Kidney capillary endothelial cell (primary cell): Measurements from ENCODE around the gene COL2A1.

Source experiments
- DNase-seq: peaks from one replicate; pipeline ENCODE4 v3.0.0-alpha.2; 2018; ENCODE audit warnings: low spot score

The COL2A1 gene

DNA sequence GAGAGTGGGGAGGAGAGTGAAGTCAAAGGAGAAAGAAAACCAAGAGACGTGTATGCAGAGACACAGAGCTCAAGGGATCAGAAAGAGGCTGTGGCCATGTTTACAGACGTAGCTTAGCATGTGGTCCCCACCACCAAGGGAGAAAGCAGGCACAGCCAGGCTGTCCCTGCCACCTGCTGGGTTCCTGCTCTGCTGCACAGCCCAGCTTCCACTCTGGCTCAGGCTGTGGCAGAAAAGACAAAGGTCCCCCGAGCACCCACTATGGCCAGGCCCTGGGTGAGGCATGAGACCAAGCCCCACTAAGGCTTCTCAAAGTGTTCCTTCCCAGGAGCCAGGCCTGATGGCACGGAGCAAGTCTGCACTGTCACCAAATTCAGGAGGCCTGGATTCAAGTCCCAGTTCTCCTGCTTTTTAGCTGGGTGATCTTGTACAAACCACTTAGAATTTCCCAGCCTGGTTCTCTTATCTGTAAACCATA is 25.9 kb upstream of the COL2A1 start:
- DNase-seq: no peak

DNA sequence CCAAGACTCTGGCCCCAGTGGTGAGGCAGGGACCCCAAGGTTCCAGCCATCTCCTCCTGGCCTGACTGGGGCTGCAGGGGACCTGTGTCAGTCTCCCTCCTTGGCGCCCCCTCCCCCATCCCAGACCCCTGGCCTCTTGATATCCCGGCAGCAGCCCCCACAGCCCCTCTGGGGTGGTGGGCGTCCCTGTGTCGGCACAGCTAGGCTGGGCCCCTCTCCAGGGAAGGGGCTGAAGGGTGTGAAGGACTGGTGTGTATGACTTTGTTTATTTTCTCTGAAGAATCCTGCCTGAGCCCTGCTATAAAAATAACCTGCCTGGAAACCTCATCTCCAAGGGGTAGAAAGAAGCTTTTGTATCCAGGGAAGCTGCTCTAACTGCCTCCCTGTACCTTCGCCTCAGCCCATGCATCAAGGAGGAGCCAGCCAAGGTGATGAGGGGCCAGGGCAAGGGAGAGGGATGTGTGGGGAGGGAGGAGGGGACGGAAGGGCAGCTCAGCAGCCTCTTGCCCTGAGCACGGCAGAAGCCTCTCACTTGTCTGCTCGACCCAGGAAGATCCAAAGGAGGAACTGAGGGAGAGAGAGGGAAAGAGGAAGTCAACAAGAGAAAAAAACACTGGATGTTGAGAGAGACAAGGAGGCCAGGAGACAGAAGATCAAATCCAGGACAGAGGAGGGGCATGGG is 25.4 kb upstream of the COL2A1 start:
- DNase-seq: no peak

DNA sequence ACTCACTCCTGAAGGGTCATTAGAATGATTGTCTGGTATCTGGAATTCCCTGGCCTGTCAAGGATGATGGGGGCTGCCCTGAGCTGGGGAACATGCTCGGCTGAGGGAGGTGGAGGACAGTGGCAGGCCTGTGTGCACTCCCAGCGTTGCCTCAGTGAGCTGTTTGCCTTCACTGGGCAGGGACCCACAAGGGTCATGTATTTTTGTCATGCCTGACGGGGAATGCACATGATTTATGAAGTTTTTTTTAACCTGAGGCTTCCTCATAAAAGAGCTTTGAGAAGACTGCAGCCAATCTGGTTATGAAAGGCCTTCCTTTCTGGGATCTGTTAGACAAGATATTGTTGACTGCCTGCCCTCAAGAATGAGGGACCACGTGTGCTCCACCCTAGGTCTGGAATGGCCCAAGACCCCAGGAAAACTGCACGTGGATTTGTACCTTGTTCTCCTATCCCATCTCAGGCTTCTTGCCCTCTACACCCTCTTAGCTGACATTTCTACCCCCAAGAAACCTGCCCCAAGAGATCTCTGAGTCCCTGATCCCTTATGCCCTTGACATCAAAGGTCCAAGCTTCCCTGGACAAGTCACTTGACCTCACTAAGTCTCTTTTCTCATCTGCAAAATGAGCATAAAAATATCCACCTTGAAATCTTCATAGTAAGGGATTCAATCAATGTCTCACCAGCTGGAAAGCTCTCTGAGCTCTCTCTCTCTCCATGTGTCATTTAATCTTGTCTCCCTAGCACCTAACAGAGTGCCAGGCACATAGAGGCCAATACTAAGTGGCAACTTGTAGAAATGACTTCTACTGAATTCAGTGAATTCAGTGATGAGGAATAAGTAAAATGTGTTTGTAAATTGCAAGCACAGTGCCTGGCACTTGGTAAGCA is 24.5 kb upstream of the COL2A1 start:
- DNase-seq: no peak

DNA sequence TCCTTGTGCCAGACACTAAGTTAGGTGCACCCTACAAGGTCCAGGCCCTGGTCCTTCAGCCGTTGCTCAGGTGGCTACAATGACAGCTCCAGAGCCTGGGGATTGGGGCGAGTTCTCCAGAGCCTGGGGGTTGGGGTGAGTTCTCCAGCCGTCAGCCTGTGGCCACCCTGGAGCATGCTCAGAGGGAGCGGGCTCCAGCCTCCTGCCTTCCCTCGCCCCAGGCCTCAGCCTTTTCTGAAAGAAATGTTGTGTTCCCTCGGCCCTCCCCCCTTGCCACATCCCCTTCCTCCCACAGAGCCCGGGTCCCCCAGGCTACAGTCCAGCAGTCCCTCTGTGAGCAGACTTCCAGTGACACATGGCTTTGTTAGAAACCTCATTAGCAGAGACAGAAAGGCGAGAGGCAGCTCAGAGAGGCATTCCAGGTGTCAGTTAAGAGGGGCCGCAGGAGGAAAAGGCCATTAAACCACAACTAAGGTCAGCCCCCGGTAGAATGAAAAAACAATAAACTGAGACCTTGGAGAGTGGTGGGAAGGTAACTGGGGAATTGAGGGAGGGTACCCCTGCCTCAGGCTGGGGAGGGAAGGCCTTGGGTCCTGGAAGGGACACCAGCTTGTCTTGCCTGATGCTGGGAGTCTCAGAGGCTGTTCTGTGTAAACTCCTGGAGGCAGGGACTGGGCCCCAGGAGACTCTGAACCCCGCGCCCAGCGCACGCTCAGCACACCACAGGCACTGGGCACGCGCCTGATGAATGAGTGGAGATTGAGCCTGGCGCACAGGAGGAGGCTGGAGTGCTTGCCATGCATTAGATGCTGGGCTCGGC is 23.1 kb upstream of the COL2A1 start:
- no peak for DNase-seq

DNA sequence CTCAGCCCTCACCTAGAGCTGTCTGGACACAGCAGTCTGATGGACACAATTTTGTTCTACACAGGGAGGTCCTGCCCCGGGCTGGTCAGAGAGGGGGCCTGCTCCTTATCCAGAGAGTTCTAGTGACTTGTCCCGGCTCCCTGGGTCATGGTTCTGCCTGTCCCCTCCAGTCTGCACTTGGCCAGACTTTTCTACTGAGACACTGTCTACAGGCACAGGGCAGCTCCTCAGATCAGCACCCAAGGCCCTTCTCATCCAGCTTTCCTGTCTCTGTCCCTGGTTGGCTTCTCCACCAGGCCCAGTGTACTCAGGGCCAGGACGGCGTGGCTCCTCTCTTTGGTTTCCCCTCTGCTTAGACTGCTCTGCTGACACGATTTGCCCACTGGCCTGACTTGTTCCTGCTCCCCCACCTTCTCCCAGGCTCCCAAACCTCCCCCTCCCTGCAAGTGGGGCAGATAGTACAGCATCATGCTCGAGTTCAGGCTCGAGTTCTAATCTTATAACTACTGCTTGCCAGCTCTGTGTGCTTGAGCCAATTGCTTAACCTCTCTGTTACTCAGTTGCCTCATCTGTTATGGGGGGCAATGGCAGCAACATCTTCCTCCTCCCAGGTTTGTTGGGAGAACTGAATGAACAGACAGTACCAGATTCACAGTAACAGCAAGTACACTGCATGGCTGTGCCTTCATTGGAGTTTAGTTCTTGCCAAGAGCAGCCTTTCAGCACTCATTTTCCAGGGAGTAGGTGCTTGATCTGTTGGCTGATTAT is 22.0 kb upstream of the COL2A1 start:
- no peak for DNase-seq

DNA sequence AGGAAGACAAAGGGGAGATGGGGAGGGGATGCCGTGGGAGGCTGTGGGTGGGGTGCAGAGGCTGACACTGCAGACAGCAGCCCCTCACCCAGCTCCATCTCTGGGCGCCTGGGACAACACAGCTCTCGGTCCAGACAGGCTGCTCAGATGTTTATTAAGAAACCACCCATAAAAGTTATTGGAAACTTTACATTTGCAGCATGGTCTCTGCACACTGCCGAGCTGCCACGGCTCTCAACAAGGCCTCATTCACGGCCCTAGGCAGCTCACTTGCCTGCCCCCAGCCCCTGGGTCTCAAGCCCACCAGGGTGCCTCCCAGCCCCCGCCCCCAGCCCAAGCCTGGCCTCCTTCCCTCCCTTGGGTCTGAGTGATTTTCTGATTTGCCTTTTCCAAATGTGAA is 21.0 kb upstream of the COL2A1 start:
- no peak for DNase-seq

DNA sequence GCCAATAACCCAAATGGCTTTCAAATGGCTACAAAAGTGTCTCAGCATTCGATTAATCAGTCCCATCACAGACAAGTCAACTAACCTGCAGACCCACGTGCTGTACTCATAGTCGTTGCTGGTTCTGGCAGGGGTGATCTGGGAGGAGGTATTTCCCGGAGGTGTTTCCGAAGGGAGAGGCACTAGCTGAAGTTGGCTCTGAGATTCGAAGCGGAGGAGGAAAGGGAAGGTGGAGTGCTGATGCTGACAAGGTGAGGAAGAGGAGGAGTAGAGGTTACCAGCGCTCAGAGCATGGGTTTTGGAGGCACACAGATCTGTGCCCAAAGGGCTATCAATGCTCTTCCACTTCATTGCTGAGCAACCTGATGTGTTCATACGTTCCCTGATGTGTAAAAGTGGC is 20.5 kb upstream of the COL2A1 start:
- DNase-seq: no peak

DNA sequence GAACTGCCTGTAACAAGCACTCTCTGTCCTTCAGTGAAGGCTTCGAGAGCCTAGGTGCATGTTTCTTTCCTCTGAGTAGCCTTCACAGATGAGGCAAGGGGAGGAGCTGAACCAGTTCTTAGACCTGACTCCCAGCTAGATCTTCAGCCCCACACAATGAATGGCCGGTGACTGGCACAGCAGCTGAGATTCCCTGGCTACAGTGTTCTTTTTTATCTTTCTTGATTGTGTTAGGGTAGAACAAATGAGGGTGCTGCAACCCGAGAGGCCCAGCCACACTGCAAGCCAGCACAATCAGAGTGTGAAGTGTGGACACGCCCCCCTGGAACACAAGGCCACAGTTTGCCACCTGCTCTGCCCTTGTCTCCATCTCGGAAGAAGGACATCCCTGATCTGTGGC is 19.1 kb upstream of the COL2A1 start:
- DNase-seq: no peak

DNA sequence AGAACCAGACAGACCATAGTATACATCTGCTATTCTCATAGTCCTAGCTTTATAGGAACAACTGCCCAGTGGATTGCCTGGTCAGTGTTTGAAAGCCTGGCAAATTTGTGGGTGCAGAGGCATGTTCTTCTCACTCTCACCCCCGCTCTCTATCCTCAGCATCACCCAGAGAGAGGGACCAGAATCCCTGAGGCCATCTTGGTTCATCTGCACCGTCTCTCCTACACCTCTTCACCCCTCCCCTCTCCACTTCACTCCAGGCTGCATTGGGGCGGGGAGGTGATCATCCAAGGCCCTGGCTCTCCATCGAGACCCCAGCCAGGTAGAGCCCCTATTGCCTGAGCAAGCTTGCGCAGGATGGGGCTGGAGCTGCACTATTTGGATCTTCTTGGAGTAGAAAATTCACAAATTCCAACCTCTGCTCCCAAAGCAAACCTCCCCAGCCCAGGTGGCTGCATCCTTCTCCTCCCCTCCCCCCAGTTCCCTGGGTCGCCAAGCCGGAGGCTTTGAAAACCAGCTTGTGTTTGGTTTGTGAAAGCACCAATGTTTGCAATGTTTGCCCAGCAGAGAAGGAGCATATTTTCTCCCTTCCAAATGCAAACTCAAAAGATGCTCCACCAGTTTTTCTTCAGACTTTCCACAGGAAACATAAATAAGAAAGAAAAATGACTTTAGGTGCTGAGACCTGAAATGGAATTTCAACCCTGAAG is 18.6 kb upstream of the COL2A1 start:
- no peak for DNase-seq

DNA sequence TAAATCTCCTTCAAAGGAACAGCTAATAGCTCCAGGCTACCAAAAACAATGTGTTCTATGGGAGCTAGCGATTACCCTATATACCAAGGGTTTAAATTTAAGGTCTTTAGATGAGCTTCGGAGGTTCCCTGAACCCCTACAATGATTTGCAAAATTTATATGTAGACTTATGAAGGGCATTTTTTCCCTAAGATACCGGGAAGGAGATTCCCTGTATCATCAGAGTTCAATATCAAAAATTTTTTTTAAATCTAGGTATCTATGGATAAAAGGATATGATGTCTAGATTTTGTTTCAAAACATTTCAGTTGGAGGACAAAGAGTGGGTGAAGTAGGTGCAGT is 17.9 kb upstream of the COL2A1 start:
- DNase-seq: no peak

DNA sequence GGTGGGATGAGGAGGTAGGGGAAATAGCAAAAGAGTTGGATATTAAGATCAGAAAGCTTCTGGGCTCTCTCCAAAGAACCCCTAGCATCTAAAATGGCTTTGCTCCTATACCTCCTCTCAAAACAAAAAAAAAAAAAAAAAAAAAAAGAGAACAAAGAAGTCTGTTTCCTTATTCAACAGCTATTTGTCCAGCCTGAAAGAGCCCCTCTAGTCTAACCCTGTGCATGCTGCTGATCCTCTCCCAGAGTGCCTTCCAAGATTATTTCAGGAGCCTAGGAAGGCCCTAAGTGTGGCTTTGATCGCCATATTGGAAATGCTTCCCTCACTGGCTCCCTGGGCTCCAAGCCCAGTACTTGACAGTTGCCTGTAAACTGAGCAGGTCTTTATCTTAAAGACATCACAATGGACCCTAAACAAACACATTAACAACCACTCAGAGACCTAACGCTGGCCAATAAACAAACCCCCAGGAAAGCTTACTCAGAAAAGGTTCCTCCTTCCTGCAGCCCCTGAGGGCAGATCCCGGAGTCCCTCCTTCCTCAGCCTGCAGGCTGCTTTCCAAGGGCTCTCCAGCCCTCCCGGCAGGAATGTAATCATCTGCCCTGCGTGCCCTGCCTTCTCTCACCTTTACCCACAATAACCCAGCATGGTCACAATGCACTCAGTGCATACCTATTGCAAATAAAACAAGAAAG is 17.4 kb upstream of the COL2A1 start:
- no peak for DNase-seq

DNA sequence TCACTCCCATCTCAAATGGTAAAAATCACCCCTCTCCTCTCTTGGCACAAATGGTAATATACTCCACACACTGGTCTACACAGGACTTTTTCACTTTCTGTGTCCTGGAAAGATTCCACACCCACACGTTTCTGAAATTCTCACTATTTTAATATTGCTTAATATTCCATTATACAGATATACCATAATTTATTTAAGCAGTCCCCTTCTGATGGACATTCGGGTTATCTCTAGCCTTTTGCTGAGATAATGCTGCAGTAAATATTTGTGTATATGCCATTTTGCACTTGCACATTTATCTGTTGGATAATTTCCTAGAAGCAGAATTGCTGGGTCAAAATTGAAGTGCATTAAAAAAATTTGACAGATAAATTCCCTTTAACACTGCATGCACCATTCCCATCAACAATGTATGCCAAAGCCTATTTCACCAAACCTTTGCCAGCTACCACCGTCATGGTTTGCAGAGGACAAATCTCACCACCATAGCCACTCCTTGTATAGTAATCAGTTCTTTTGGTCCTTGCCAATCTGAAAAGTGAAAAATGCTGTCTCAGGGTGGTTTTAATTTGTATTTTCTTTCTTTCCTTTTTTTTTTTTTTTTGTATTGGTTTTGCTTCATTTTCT is 15.5 kb upstream of the COL2A1 start:
- DNase-seq: no peak

DNA sequence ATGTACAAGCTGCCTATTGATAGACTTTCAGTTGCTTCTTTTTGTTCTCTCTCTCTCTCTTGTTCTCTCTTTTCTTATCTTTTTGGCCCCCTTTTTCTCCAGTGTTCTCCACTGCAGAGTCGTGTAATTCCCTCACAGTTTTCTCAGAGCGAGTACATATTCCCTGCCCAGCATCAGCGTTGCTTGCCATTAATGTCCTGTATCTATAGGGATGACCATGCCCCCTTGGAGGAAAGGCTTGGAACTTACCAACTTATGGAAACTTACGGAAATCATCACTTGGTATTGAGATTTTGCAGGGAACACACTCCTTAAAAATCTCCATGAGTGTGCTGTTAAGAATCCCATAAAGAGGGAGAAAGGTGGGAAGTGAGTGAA is 14.3 kb upstream of the COL2A1 start:
- DNase-seq: no peak

DNA sequence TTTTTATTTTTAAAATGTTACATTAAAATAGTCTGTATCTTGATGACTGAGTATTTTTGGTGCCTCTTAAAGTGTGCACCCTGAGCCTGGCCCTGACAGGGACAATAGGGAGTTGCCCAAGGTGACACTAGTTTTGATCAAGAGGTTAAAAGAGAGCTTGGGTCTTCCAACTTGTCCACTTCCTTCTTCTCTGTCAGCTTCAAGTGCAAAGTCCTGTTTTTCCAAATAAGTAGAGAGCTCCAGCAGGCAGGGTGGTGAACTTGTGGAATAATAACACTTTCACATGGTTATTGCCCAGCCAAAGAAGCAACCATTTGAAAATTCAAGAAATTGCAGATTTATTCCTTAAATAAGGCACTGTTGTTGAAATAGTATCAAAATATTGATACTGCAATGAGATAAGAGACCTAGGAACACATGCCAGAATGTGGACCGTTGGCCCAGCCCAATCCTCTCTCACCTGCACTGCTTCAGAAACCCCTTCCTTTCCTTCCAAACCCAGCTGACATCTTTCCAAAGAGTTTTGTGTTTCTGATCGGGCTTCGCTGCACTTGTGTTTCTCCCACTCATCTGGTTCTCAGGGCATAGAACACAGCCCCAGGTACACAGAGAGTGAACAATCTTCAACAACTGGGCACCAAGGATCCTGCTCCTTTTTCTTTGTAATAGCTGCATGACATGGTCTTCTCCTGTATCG is 13.8 kb upstream of the COL2A1 start:
- no peak for DNase-seq

DNA sequence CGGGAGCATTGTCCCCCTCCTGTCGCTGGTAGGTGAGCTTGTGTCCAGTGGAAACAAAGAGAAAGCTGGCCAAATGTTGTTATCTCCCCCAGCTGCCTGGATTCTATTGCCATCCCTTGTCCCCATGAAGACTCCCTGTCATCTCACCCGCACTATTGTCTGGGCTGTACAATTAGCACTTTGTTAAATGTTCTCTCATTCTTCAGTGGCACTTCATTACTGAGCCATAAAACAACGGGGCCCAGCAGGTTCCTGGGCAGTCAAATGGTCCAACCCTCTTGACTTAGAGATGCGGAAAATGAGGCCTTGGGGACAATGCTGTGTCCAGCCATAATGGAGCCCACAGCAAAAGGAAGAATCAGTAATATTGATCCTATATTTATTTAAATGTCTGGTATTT is 13.2 kb upstream of the COL2A1 start:
- no peak for DNase-seq

DNA sequence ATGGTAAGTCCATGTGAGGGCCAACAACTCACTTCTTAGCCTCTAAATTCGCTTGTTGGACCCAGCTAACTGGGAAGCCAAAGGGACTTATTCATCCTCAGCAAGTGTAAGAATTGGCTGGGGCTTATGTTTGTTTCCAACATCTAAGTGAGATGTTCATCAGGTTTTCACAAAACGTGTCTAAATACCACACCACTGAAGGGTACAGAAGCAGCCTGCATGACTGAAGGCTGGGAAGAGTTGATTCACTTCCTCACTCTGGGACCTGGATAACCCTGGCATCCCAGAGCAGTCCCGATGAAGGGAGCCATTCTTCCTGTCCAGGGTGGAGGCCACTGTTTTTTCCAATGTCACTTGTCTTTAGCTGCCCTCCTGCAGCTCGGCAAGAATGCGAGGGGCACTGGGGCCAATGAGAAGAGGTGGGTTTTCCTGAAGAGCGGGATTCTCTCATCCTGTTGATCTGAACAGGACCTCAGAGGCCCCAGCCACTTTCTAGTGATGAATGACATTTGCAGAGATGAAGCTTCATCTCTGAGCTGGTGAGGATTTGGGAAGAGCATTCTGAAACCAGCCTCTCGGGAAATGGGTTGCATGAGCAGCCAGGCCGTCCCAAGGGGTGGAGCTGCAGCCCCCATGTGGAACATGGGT is 12.2 kb upstream of the COL2A1 start:
- DNase-seq: no peak

DNA sequence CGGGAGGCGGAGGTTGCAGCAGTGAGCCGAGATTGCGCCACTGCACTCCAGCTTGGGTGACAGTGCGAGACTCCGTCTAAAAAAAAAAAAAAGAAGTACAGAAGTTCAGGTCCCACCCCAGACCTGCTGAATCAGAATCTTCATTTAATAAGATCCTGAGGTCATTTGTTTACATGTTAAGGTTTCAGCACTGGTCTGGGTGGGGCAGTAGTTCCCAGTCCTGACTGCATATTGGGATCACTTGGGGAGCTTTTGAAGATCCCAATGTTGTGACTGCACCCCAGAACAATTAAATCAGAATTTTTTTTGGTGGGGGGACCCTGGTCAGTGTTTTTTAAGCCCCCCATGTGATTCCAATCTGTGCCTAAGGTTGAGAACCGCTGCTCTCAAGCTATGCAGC is 11.7 kb upstream of the COL2A1 start:
- no peak for DNase-seq

DNA sequence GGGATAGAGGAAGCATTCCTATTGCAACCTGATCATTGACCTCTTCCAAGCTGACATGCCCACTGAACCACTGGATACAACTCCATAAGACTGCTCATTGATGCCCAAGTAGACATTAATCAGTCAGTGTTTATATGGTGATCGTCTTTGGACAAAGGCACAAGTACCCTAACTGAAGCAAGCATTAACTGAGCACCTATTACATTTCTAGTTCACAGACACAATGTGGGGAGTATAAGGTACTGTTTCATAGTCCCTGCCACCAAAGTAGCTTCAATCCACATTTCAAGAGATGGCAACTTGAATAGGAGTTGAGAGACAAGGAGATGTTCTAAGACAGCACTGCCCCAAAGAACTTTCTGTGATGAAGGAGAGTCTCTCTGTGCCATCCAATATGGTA is 10.9 kb upstream of the COL2A1 start:
- DNase-seq: no peak

DNA sequence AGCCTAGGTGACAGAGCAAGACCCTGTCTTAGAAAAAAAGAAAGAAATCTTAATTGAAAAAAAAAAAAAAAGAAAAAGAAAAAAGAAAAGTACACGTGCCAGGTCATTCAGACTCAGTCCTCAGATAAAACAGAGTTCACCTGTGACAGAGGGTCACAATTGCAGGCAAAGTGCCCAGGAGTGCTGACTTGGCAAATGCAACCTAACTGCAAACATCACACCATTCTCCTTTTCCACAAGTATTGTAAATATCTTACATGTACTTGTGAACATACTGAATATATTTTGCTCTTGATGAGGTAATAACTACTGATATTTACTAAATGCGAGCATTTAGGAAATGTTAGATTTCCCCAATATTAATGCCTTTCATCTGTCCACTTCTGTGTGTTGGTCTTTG is 9.0 kb upstream of the COL2A1 start:
- no peak for DNase-seq
